ACC112 (cell line): Measurements from ENCODE around the gene SIDT2.
A peak's percentile ranks its signal among the peaks of the same experiment; 100 is the strongest.

Experiments used
- H2AFZ ChIP-seq: fragments of 200-600 bp; sonication (generic); one replicate; pipeline ENCODE4 v1.6.0; 2017; ENCODE audit warnings: antibody characterized with exemption, low read length; ENCODE audit not compliant: unreplicated experiment
- H3K27ac ChIP-seq: fragments of 200-600 bp; sonication (generic); 2 replicates; pipeline ENCODE4 v1.5.1; 2014; ENCODE audit warnings: low read depth, mild to moderate bottlenecking, antibody characterized with exemption, low read length, moderate library complexity
- H3K27me3 ChIP-seq: fragments of 200-600 bp; sonication (generic); 2 replicates; pipeline ENCODE4 v1.6.1; 2014; ENCODE audit warnings: mild to moderate bottlenecking, antibody characterized with exemption, low read length, moderate library complexity, mixed read lengths; ENCODE audit not compliant: insufficient read depth
- H3K36me3 ChIP-seq: fragments of 200-600 bp; sonication (generic); 2 replicates; pipeline ENCODE4 v1.6.1; 2016; ENCODE audit warnings: mild to moderate bottlenecking, antibody characterized with exemption, low read length, moderate library complexity, mixed read lengths; ENCODE audit not compliant: insufficient read depth
- H3K4me1 ChIP-seq: fragments of 200-600 bp; sonication (generic); one replicate; pipeline ENCODE4 v1.6.1; 2016; ENCODE audit warnings: low read length, mixed read lengths; ENCODE audit not compliant: insufficient read depth, unreplicated experiment, control insufficient read depth
- H3K4me3 ChIP-seq: fragments of 200-600 bp; sonication (generic); 2 replicates; pipeline ENCODE4 v1.5.1; 2014; ENCODE audit warnings: mild to moderate bottlenecking, low read depth, low read length
- H3K79me2 ChIP-seq: fragments of 200-600 bp; sonication (generic); one replicate; pipeline ENCODE4 v1.6.0; 2016; ENCODE audit warnings: low read length; ENCODE audit not compliant: control insufficient read depth, unreplicated experiment, insufficient read depth

Gene SIDT2

GRCh38 chr11:117214404-117215110, 36.0 kb downstream of the SIDT2 start:
- H3K4me1 ChIP-seq: peaks cover 34% of the 10 kb centered on the region
- H3K27me3 ChIP-seq: no peaks in the 10 kb centered on the region
- H2AFZ ChIP-seq: no peak overlapping the region
- no peaks in the 10 kb centered on the region for H3K79me2 ChIP-seq
- H3K4me3 ChIP-seq: no peak overlapping the region
- no peak overlapping the region for H3K27ac ChIP-seq
- H3K36me3 ChIP-seq: peaks cover 24% of the 10 kb centered on the region

- Histone ChIP-seq H3K27ac (peak overlapping the region; percentile 87), H3K27me3 (no peaks in the 10 kb centered on the region), H3K36me3 (peaks cover 25% of the 10 kb centered on the region), H2AFZ (no peak overlapping the region), H3K4me3 (peak overlapping the region; percentile 36; the same call in 1 of the 2 replicates), H3K4me1 (peaks cover 59% of the 10 kb centered on the region), H3K79me2 (no peaks in the 10 kb centered on the region)
These were observed 38.9 kb downstream of the SIDT2 start for GRCh38 chr11:117217141-117218084.

GRCh38 chr11:117218133-117218915, 39.8 kb downstream of the SIDT2 start:
- peaks cover 60% of the 10 kb centered on the region for H3K4me1 ChIP-seq
- no peaks in the 10 kb centered on the region for H3K27me3 ChIP-seq
- no peaks in the 10 kb centered on the region for H3K79me2 ChIP-seq
- H3K4me3 ChIP-seq: no peak overlapping the region
- H3K27ac ChIP-seq: peak overlapping the region; percentile 87
- H2AFZ ChIP-seq: no peak overlapping the region
- H3K36me3 ChIP-seq: peaks cover 27% of the 10 kb centered on the region

- peaks cover 60% of the 10 kb centered on the region for H3K4me1 ChIP-seq
- no peak overlapping the region for H2AFZ ChIP-seq
- no peaks in the 10 kb centered on the region for H3K27me3 ChIP-seq
- no peaks in the 10 kb centered on the region for H3K79me2 ChIP-seq
- peaks cover 30% of the 10 kb centered on the region for H3K36me3 ChIP-seq
- peak overlapping the region; percentile 87 for H3K27ac ChIP-seq
- H3K4me3 ChIP-seq: no peak overlapping the region
These were observed 40.5 kb downstream of the SIDT2 start for GRCh38 chr11:117219001-117219400.

- Histone ChIP-seq H3K27me3 (no peaks in the 10 kb centered on the region), H3K4me1 (peaks cover 60% of the 10 kb centered on the region), H3K36me3 (peaks cover 28% of the 10 kb centered on the region), H3K4me3 (no peak overlapping the region), H3K79me2 (no peaks in the 10 kb centered on the region), H3K27ac (no peak overlapping the region), H2AFZ (no peak overlapping the region)
These were observed 40.9 kb downstream of the SIDT2 start for GRCh38 chr11:117219455-117219854.

GRCh38 chr11:117219995-117220394, 41.5 kb downstream of the SIDT2 start:
- Histone ChIP-seq H3K4me1 (peaks cover 57% of the 10 kb centered on the region), H3K27ac (no peak overlapping the region), H3K4me3 (no peak overlapping the region), H3K79me2 (no peaks in the 10 kb centered on the region), H3K27me3 (no peaks in the 10 kb centered on the region), H2AFZ (no peak overlapping the region), H3K36me3 (peaks cover 25% of the 10 kb centered on the region)

- Histone ChIP-seq H3K27me3 (no peaks in the 10 kb centered on the region), H3K27ac (peak overlapping the region; percentile 92), H3K4me1 (peaks cover 57% of the 10 kb centered on the region), H2AFZ (no peak overlapping the region), H3K36me3 (peaks cover 25% of the 10 kb centered on the region), H3K4me3 (no peak overlapping the region), H3K79me2 (no peaks in the 10 kb centered on the region)
These were observed 42.0 kb downstream of the SIDT2 start for GRCh38 chr11:117220568-117220967.

- H3K4me1 ChIP-seq: peaks cover 57% of the 10 kb centered on the region
- no peaks in the 10 kb centered on the region for H3K79me2 ChIP-seq
- peaks cover 25% of the 10 kb centered on the region for H3K36me3 ChIP-seq
- peak overlapping the region; percentile 29; the same call in 1 of the 2 replicates for H3K4me3 ChIP-seq
- peak overlapping the region; percentile 92 for H3K27ac ChIP-seq
- peak overlapping the region; percentile 15 for H2AFZ ChIP-seq
- H3K27me3 ChIP-seq: no peaks in the 10 kb centered on the region
These were observed 42.6 kb downstream of the SIDT2 start for GRCh38 chr11:117220999-117221774.

GRCh38 chr11:117221775-117222517, 43.4 kb downstream of the SIDT2 start:
- Histone ChIP-seq H3K36me3 (peaks cover 25% of the 10 kb centered on the region), H3K27ac (peak overlapping the region; percentile 92), H3K4me3 (peak overlapping the region; percentile 29; the same call in 1 of the 2 replicates), H2AFZ (peak overlapping the region; percentile 15), H3K27me3 (no peaks in the 10 kb centered on the region), H3K4me1 (peaks cover 52% of the 10 kb centered on the region), H3K79me2 (no peaks in the 10 kb centered on the region)
